SU-DHL-6 (cell line): Measurements from ENCODE around the gene ANKRD55.
"Not testable (repeated sequence)": the region's sequence is repeated elsewhere in the genome, so short reads cannot be mapped to it uniquely, and the experiment has no call there.

ENCODE experiments used
- H2AFZ ChIP-seq: fragments of 200-600 bp; sonication (generic); 2 replicates; pipeline ENCODE4 v1.6.1; 2014; ENCODE audit warnings: low read depth, mild to moderate bottlenecking, moderate library complexity, mixed read lengths, antibody characterized with exemption, low read length; ENCODE audit not compliant: severe bottlenecking
- H3F3A ChIP-seq: fragments of 200-600 bp; shearing (Covaris generic); 2 replicates; pipeline ENCODE4 v1.6.0; 2016; ENCODE audit warnings: antibody characterized with exemption, mild to moderate bottlenecking; ENCODE audit not compliant: insufficient read depth
- H3K27ac ChIP-seq: fragments of 200-600 bp; sonication (generic); 2 replicates; pipeline ENCODE4 v1.5.1; 2016; ENCODE audit warnings: low read depth, mild to moderate bottlenecking, low read length, moderate library complexity, mixed read lengths
- H3K27me3 ChIP-seq: fragments of 200-600 bp; sonication (generic), shearing (Covaris generic); 2 replicates; pipeline ENCODE4 v1.6.0; 2014; ENCODE audit warnings: mild to moderate bottlenecking, low read length
- H3K36me3 ChIP-seq: fragments of 200-600 bp; sonication (generic); 2 replicates; pipeline ENCODE4 v1.6.1; 2014; ENCODE audit warnings: mild to moderate bottlenecking, low read length, mixed read lengths
- H3K4me2 ChIP-seq: fragments of 300-600, 200-600 bp; shearing (Covaris generic), sonication (generic); 2 replicates; pipeline ENCODE4 v1.6.0; 2014; ENCODE audit warnings: low read length, low read depth, mild to moderate bottlenecking; ENCODE audit not compliant: poor library complexity, severe bottlenecking
- H3K4me3 ChIP-seq: fragments of 200-600 bp; sonication (generic); 2 replicates; pipeline ENCODE4 v1.5.1; 2014; ENCODE audit warnings: antibody characterized with exemption, low read length, mild to moderate bottlenecking, mixed read lengths; ENCODE audit not compliant: insufficient read depth, poor library complexity, severe bottlenecking
- H3K79me2 ChIP-seq: fragments of 200-600 bp; sonication (generic); 2 replicates; pipeline ENCODE4 v1.6.1; 2014; ENCODE audit warnings: mild to moderate bottlenecking, low read length, moderate library complexity; ENCODE audit not compliant: insufficient read depth
- H3K9ac ChIP-seq: fragments of 200-600 bp; sonication (generic); 2 replicates; pipeline ENCODE4 v1.7.0; 2014; ENCODE audit warnings: mild to moderate bottlenecking, low read length
- H3K9me2 ChIP-seq: fragments of 200-600 bp; sonication (generic); replicated peaks from 2 replicates; pipeline ENCODE4 v1.6.1; 2014; ENCODE audit warnings: low read length; ENCODE audit not compliant: insufficient read depth
- H3K9me3 ChIP-seq: fragments of 200-600 bp; sonication (generic); 2 replicates; pipeline ENCODE4 v1.6.1; 2014; ENCODE audit warnings: low read length, mixed read lengths; ENCODE audit not compliant: insufficient read depth
- H4K20me1 ChIP-seq: fragments of 200-600 bp; sonication (generic); 2 replicates; pipeline ENCODE4 v1.6.1; 2014; ENCODE audit warnings: low read depth, mild to moderate bottlenecking, antibody characterized with exemption, low read length, moderate library complexity, mixed read lengths
- CTCF ChIP-seq: fragments of 200-600 bp; sonication (generic); IDR thresholded peaks from one replicate; pipeline ENCODE4 v1.5.1; 2017; ENCODE audit warnings: antibody characterized with exemption, mild to moderate bottlenecking, low read length, moderate library complexity; ENCODE audit not compliant: insufficient read depth, poor library complexity, severe bottlenecking
- EZH2phosphoT487 ChIP-seq: fragments of 200-600 bp; sonication (generic), shearing (Covaris generic); conservative IDR thresholded peaks from 2 replicates; pipeline ENCODE4 v1.6.1; 2018; ENCODE audit warnings: mild to moderate bottlenecking, antibody characterized with exemption, low read length, moderate library complexity, mixed read lengths

Gene ANKRD55

GRCh38 chr5:56264417-56265025 is 31.4 kb upstream of the ANKRD55 start:
- H3K27ac ChIP-seq: no peak overlapping the region
- TF ChIP-seq EZH2phosphoT487 (no peak), CTCF (peak; percentile 27)
- H3K27me3 ChIP-seq: no peaks in the 10 kb centered on the region
- no peaks in the 10 kb centered on the region for H4K20me1 ChIP-seq
- no peak overlapping the region for H3K4me2 ChIP-seq
- no peak overlapping the region for H2AFZ ChIP-seq
- H3K36me3 ChIP-seq: no peaks in the 10 kb centered on the region
- no peak overlapping the region for H3K9ac ChIP-seq
- H3K79me2 ChIP-seq: no peaks in the 10 kb centered on the region
- H3F3A ChIP-seq: no peaks in the 10 kb centered on the region
- no peak overlapping the region for H3K4me3 ChIP-seq
- no peaks in the 10 kb centered on the region for H3K9me3 ChIP-seq
- no peaks in the 10 kb centered on the region for H3K9me2 ChIP-seq

- H2AFZ ChIP-seq: no peak overlapping the region
- H3K27me3 ChIP-seq: no peaks in the 10 kb centered on the region
- H3K9me3 ChIP-seq: no peaks in the 10 kb centered on the region
- no peak overlapping the region for H3K4me3 ChIP-seq
- no peaks in the 10 kb centered on the region for H3F3A ChIP-seq
- H4K20me1 ChIP-seq: no peaks in the 10 kb centered on the region
- H3K27ac ChIP-seq: no peak overlapping the region
- no peaks in the 10 kb centered on the region for H3K9me2 ChIP-seq
- H3K36me3 ChIP-seq: no peaks in the 10 kb centered on the region
- H3K9ac ChIP-seq: no peak overlapping the region
- no peak overlapping the region for H3K4me2 ChIP-seq
- H3K79me2 ChIP-seq: no peaks in the 10 kb centered on the region
- TF ChIP-seq CTCF (no peak), EZH2phosphoT487 (no peak)
Observed at GRCh38 chr5:56262279-56262678, 29.1 kb upstream of the ANKRD55 start.

- Histone ChIP-seq H3K79me2 (no peaks in the 10 kb centered on the region), H2AFZ (no peak overlapping the region), H3K9ac (no peak overlapping the region), H3K27ac (no peak overlapping the region), H3K36me3 (no peaks in the 10 kb centered on the region), H4K20me1 (no peaks in the 10 kb centered on the region), H3K27me3 (no peaks in the 10 kb centered on the region), H3K9me3 (no peaks in the 10 kb centered on the region), H3K9me2 (no peaks in the 10 kb centered on the region), H3K4me3 (no peak overlapping the region), H3K4me2 (no peak overlapping the region), H3F3A (no peaks in the 10 kb centered on the region)
- no peak for TF ChIP-seq EZH2phosphoT487
- TF ChIP-seq CTCF: no peak
Observed at GRCh38 chr5:56259002-56259511, 25.9 kb upstream of the ANKRD55 start.

DNA sequence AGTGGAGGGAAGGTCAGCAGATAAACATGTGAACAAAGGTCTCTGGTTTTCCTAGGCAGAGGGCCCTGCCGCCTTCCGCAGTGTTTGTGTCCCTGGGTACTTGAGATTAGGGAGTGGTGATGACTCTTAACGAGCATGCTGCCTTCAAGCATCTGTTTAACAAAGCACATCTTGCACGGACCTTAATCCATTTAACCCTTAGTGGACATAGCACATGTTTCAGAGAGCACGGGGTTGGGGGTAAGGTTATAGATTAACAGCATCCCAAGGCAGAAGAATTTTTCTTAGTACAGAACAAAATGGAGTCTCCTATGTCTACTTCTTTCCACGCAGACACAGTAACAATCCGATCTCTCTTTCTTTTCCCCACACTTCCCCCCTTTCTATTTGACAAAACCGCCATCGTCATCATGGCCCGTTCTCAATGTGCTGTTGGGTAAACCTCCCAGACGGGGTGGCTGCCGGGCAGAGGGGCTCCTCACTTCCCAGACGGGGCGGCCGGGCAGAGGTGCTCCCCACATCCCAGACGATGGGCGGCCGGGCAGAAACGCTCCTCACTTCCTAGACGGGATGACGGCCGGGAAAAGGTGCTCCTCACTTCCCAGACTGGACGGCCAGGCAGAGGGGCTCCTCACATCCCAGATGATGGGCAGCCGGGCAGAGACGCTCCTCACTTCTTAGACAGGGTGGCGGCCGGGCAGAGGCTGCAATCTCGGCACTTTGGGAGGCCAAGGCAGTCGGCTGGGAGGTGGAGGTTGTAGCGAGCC is 24.8 kb upstream of the ANKRD55 start:
- not testable (repeated sequence) for H3K27me3 ChIP-seq, H3K4me3 ChIP-seq, H3K4me2 ChIP-seq, H2AFZ ChIP-seq, H3K79me2 ChIP-seq, H3F3A ChIP-seq, H3K27ac ChIP-seq, H3K9ac ChIP-seq, H3K9me2 ChIP-seq, H3K9me3 ChIP-seq, H3K36me3 ChIP-seq, H4K20me1 ChIP-seq
